ENCODE measurements around the gene LINC00237.

DNA sequence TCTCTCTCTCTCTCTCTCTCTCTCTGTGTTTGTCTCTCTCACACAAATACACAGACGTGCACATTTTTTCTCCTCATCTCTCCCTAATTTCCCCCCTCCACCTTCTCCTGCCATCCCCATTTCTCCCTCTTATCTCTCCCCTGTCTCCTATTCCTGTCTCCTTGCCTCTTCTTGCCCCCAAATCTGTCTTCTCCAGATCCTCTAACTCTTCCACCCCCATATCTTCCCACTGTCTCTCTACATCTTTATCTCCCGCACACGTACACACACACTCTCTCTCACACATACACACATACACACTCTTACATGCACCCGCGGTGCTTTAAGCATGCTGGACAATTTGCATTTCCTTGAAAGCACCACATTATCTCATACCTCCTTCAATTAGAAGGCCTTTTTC is 35.7 kb upstream of the LINC00237 start:
- no peak for TF ChIP-seq SUZ12 (IDR thresholded peaks at IDR 0.05)
- TF ChIP-seq, protein P1, sequence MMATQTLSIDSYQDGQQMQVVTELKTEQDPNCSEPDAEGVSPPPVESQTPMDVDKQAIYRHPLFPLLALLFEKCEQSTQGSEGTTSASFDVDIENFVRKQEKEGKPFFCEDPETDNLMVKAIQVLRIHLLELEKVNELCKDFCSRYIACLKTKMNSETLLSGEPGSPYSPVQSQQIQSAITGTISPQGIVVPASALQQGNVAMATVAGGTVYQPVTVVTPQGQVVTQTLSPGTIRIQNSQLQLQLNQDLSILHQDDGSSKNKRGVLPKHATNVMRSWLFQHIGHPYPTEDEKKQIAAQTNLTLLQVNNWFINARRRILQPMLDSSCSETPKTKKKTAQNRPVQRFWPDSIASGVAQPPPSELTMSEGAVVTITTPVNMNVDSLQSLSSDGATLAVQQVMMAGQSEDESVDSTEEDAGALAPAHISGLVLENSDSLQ (IDR thresholded peaks at IDR 0.05): no peak

Data from HEK293T (cell line).